Stimulated activated CD4-positive, alpha-beta T cell treated with anti-CD3 and anti-CD28 coated beads, Interleukin-15, amount 100 ng/mL, for 48 hours (primary cell): ENCODE data around the gene PIR.

Source experiments
- DNase-seq, 2 donors: peaks; one replicate each; pipeline ENCODE4 v3.0.0-alpha.2; 2020; ENCODE audit warnings: low read depth in 2 of 2

Gene PIR

GRCh38 chrX:15418041-15418706 is 75.0 kb downstream of the PIR start:
- DNase-seq: no peak

- no peak for DNase-seq
These were observed 76.8 kb downstream of the PIR start for GRCh38 chrX:15416133-15416993.

GRCh38 chrX:15413101-15413500 is 80.0 kb downstream of the PIR start:
- DNase-seq: no peak

- DNase-seq: no peak
These were observed 82.2 kb downstream of the PIR start for GRCh38 chrX:15410947-15411346.

- DNase-seq: no peak
These were observed 82.7 kb downstream of the PIR start for GRCh38 chrX:15410430-15410829.

- DNase-seq: no peak
These were observed 87.3 kb downstream of the PIR start for GRCh38 chrX:15405846-15406245.

GRCh38 chrX:15404401-15405096 is 88.6 kb downstream of the PIR start:
- DNase-seq: no peak

GRCh38 chrX:15401378-15401777 is 91.8 kb downstream of the PIR start:
- DNase-seq: no peak

- DNase-seq: no peak
These were observed 93.2 kb downstream of the PIR start for GRCh38 chrX:15399962-15400391.

- no peak for DNase-seq
These were observed 94.3 kb downstream of the PIR start for GRCh38 chrX:15398874-15399273.

- DNase-seq: no peak
These were observed 97.3 kb downstream of the PIR start for GRCh38 chrX:15395789-15396188.

- DNase-seq: no peak
These were observed 101.3 kb downstream of the PIR start for GRCh38 chrX:15391850-15392249.

GRCh38 chrX:15384304-15384703 is 108.8 kb downstream of the PIR start, which contains the start of gene VEGFD:
TSS of gene VEGFD (minus strand) at chrX:15384413. CDS start at chrX:15383946, 467 bp downstream.
- DNase-seq: no peak

- DNase-seq: no peak
These were observed 110.3 kb downstream of the PIR start for GRCh38 chrX:15382813-15383212.

- no peak for DNase-seq
These were observed 116.2 kb downstream of the PIR start for GRCh38 chrX:15376956-15377355.

- no peak for DNase-seq
These were observed 119.2 kb downstream of the PIR start for GRCh38 chrX:15373976-15374375.

- DNase-seq: no peak
These were observed 126.4 kb downstream of the PIR start for GRCh38 chrX:15366506-15367352.

GRCh38 chrX:15359701-15360100 is 133.4 kb downstream of the PIR start:
- no peak for DNase-seq

GRCh38 chrX:15358533-15358932 is 134.6 kb downstream of the PIR start:
- no peak for DNase-seq

- no peak for DNase-seq
These were observed 136.7 kb downstream of the PIR start for GRCh38 chrX:15356444-15356843.

- no peak for DNase-seq
These were observed 142.7 kb downstream of the PIR start for GRCh38 chrX:15350329-15350996.
